OCI-LY1 (cell line): ENCODE data around the gene FYB2.

Source experiments
- H2AFZ ChIP-seq: fragments of 200-600 bp; sonication (generic), shearing (Covaris generic); 2 replicates; pipeline ENCODE4 v1.6.0; 2014; ENCODE audit warnings: antibody characterized with exemption, mild to moderate bottlenecking, low read length
- H3F3A ChIP-seq: fragments of 200-600 bp; sonication (generic), shearing (Covaris generic); 2 replicates; pipeline ENCODE4 v1.6.0; 2014; ENCODE audit warnings: mild to moderate bottlenecking, antibody characterized with exemption, low read length, moderate library complexity; ENCODE audit not compliant: insufficient read depth
- H3K27ac ChIP-seq: fragments of 200-600 bp; sonication (generic); 2 replicates; pipeline ENCODE4 v1.5.1; 2014; ENCODE audit warnings: low read length, mixed run types, mild to moderate bottlenecking, low read depth; ENCODE audit not compliant: poor library complexity, severe bottlenecking
- H3K27me3 ChIP-seq: fragments of 200-600 bp; sonication (generic); 2 replicates; pipeline ENCODE4 v1.6.0; 2014; ENCODE audit warnings: antibody characterized with exemption, mild to moderate bottlenecking, low read length, moderate library complexity; ENCODE audit not compliant: insufficient read depth
- H3K36me3 ChIP-seq: fragments of 200-600 bp; sonication (generic); 2 replicates; pipeline ENCODE4 v1.6.1; 2014; ENCODE audit warnings: mild to moderate bottlenecking, antibody characterized with exemption, low read length, moderate library complexity, mixed read lengths; ENCODE audit not compliant: insufficient read depth
- H3K4me1 ChIP-seq: fragments of 200-600 bp; sonication (generic); 2 replicates; pipeline ENCODE4 v1.5.1; 2014; ENCODE audit warnings: mild to moderate bottlenecking, low read length, moderate library complexity; ENCODE audit not compliant: insufficient read depth, severe bottlenecking
- H3K4me2 ChIP-seq: fragments of 200-600 bp; sonication (generic), shearing (Covaris generic); 2 replicates; pipeline ENCODE4 v1.6.1; 2014; ENCODE audit warnings: low read length
- H3K4me3 ChIP-seq: fragments of 200-600 bp; sonication (generic); 2 replicates; pipeline ENCODE4 v1.5.1; 2014; ENCODE audit warnings: low read length, low read depth, mild to moderate bottlenecking, mixed read lengths; ENCODE audit not compliant: poor library complexity, severe bottlenecking
- H3K79me2 ChIP-seq: fragments of 200-600 bp; shearing (Covaris generic); 2 replicates; pipeline ENCODE4 v1.6.1; 2016; ENCODE audit warnings: mixed run types, low read length, mixed read lengths; ENCODE audit not compliant: insufficient read depth
- H3K9ac ChIP-seq: fragments of 200-600 bp; sonication (generic), shearing (Covaris generic); 2 replicates; pipeline ENCODE4 v1.6.1; 2014; ENCODE audit warnings: mild to moderate bottlenecking, low read length, mixed read lengths
- H3K9me2 ChIP-seq: fragments of 200-600 bp; sonication (generic), shearing (Covaris generic); 2 replicates; pipeline ENCODE4 v1.6.1; 2014; ENCODE audit warnings: low read depth, mild to moderate bottlenecking, low read length, mixed read lengths
- H3K9me3 ChIP-seq: fragments of 200-600 bp; shearing (Covaris generic); 2 replicates; pipeline ENCODE4 v1.6.1; 2014; ENCODE audit warnings: low read length, mixed read lengths
- H4K20me1 ChIP-seq: fragments of 200-600 bp; sonication (generic), shearing (Covaris generic); 2 replicates; pipeline ENCODE4 v1.6.0; 2016; ENCODE audit warnings: mild to moderate bottlenecking, low read length; ENCODE audit not compliant: insufficient read depth
- EZH2 ChIP-seq: fragments of 200-600 bp; sonication (generic), shearing (Covaris generic); IDR thresholded peaks from 2 replicates; pipeline ENCODE4 v1.8.0; 2017; ENCODE audit warnings: borderline replicate concordance, mixed run types, mild to moderate bottlenecking, antibody characterized with exemption, low read length, moderate library complexity, mixed read lengths
- TF ChIP-seq, protein P1 (sequence below): fragments of 200-600 bp; sonication (generic), shearing (Covaris generic); IDR thresholded peaks from 2 replicates; pipeline ENCODE4 v1.5.1; 2017; ENCODE audit warnings: mild to moderate bottlenecking, antibody characterized with exemption, low read length, moderate library complexity, mixed read lengths

FYB2 gene

DNA sequence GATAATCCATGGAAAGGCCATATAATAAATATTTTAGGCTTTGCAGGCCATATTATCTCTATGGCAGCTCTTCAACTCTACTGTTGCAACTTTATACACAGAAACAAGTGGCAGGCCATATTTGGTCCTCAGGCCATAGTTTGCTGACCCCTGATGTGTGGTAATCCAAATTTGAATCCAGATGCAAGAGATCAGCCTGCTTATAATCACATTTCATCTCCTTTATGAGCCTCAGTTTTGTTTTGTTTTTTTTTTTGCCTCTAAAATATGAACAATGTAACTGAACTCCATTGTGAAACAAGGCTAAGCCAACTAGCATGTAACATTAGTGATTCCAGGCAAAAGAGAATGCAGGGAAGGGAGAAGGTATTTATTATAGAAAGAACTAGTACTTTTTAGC, 92.5 kb downstream of the FYB2 start:
- H2AFZ ChIP-seq, result no peak overlapping the region
- no peaks in the 10 kb centered on the region for H4K20me1 ChIP-seq
- H3K36me3 ChIP-seq, result no peaks in the 10 kb centered on the region
- no peaks in the 10 kb centered on the region for H3K9me2 ChIP-seq
- no peaks in the 10 kb centered on the region for H3F3A ChIP-seq
- no peaks in the 10 kb centered on the region for H3K9me3 ChIP-seq
- H3K9ac ChIP-seq, result no peak overlapping the region
- H3K4me2 ChIP-seq, result no peak overlapping the region
- H3K79me2 ChIP-seq, result no peaks in the 10 kb centered on the region
- H3K4me3 ChIP-seq, result no peak overlapping the region
- H3K27me3 ChIP-seq, result no peaks in the 10 kb centered on the region
- H3K27ac ChIP-seq, result no peak overlapping the region
- TF ChIP-seq, protein P1, sequence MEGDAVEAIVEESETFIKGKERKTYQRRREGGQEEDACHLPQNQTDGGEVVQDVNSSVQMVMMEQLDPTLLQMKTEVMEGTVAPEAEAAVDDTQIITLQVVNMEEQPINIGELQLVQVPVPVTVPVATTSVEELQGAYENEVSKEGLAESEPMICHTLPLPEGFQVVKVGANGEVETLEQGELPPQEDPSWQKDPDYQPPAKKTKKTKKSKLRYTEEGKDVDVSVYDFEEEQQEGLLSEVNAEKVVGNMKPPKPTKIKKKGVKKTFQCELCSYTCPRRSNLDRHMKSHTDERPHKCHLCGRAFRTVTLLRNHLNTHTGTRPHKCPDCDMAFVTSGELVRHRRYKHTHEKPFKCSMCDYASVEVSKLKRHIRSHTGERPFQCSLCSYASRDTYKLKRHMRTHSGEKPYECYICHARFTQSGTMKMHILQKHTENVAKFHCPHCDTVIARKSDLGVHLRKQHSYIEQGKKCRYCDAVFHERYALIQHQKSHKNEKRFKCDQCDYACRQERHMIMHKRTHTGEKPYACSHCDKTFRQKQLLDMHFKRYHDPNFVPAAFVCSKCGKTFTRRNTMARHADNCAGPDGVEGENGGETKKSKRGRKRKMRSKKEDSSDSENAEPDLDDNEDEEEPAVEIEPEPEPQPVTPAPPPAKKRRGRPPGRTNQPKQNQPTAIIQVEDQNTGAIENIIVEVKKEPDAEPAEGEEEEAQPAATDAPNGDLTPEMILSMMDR, result no peak
- TF ChIP-seq EZH2, result no peak
- no peaks in the 10 kb centered on the region for H3K4me1 ChIP-seq

DNA sequence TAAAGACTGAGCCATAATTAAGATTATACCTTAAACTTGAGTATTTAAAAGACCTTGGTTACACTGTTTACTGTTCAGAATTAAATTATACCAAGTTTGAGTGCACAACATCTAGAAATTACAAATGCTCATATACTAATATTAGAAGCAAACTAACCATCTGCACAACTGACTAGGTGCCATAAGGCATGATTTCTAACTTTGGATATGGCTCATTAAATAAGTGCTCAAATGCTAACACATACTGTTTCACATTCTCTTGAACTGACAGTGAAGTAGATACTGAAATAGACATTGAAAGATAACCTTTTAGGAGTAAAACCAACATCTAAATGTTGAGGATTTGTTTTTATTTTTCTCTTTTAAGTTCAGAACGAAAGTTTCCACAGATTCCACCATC, 100.0 kb downstream of the FYB2 start:
- H3K9me3 ChIP-seq, result no peaks in the 10 kb centered on the region
- no peak overlapping the region for H2AFZ ChIP-seq
- H3K4me3 ChIP-seq, result no peak overlapping the region
- no peaks in the 10 kb centered on the region for H3F3A ChIP-seq
- H3K36me3 ChIP-seq, result no peaks in the 10 kb centered on the region
- H3K4me2 ChIP-seq, result no peak overlapping the region
- H3K9ac ChIP-seq, result no peak overlapping the region
- H3K27me3 ChIP-seq, result no peaks in the 10 kb centered on the region
- no peaks in the 10 kb centered on the region for H3K9me2 ChIP-seq
- no peak overlapping the region for H3K27ac ChIP-seq
- TF ChIP-seq, protein P1, result no peak
- no peak for TF ChIP-seq EZH2
- H4K20me1 ChIP-seq, result no peaks in the 10 kb centered on the region
- H3K79me2 ChIP-seq, result no peaks in the 10 kb centered on the region
- H3K4me1 ChIP-seq, result no peaks in the 10 kb centered on the region

DNA sequence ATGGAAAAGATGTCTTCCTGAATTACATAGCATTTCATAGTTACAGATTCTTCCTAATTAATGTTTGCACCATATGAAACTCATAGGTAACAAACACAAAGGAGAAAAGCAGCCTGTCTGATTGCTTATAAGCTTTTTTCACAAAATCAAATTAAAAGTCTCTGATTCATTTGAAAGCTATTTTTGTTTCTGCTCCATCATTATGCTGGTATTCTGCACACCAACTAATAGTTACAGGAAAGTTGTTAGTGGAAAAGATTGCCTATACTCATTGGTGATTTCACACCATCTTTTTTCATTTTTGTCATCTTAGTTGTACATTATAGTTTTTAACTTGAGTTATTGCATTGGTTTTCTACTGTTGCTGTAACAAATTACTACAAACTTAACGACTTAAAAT, 104.0 kb downstream of the FYB2 start:
- no peak overlapping the region for H3K9ac ChIP-seq
- H3K4me3 ChIP-seq, result no peak overlapping the region
- no peaks in the 10 kb centered on the region for H3K9me3 ChIP-seq
- no peaks in the 10 kb centered on the region for H3K79me2 ChIP-seq
- no peaks in the 10 kb centered on the region for H3K9me2 ChIP-seq
- no peak overlapping the region for H3K4me2 ChIP-seq
- no peaks in the 10 kb centered on the region for H3K27me3 ChIP-seq
- H3K27ac ChIP-seq, result no peak overlapping the region
- no peaks in the 10 kb centered on the region for H3F3A ChIP-seq
- no peaks in the 10 kb centered on the region for H3K36me3 ChIP-seq
- H4K20me1 ChIP-seq, result no peaks in the 10 kb centered on the region
- no peak overlapping the region for H2AFZ ChIP-seq
- no peaks in the 10 kb centered on the region for H3K4me1 ChIP-seq
- TF ChIP-seq EZH2, result no peak
- TF ChIP-seq, protein P1, result no peak
